PFSK-1 (cell line): ENCODE measurements around the gene APBB1IP.

ENCODE experiments used
- FOXP2 ChIP-seq: optimal IDR thresholded peaks from 2 replicates; pipeline ENCODE3; 2011; ENCODE audit warnings: borderline replicate concordance, control low read depth, inconsistent platforms; ENCODE audit not compliant: insufficient read depth; ENCODE audit errors: extremely low read length, extremely low read depth
- POLR2AphosphoS5 ChIP-seq: IDR thresholded peaks from 2 replicates; pipeline ENCODE4 v1.6.1; 2012; ENCODE audit warnings: low read depth, mild to moderate bottlenecking, control low read depth, low read length, moderate library complexity
- REST ChIP-seq, 2 experiments: IDR thresholded peaks; 2 replicates each; pipeline versions ENCODE4 v1.6.1 to v1.8.0; 2011 to 2012; ENCODE audit warnings: low read depth in 2 of 2, low read length in 2 of 2, control low read depth in 1 of 2, inconsistent platforms in 1 of 2, mild to moderate bottlenecking in 1 of 2, moderate library complexity in 1 of 2; ENCODE audit not compliant: insufficient read depth in 1 of 2
- SIN3A ChIP-seq: IDR thresholded peaks from 2 replicates; pipeline ENCODE4 v1.6.1; 2012; ENCODE audit warnings: mild to moderate bottlenecking, low read length, moderate library complexity, borderline replicate concordance; ENCODE audit not compliant: insufficient read depth
- TAF1 ChIP-seq: IDR thresholded peaks from 2 replicates; pipeline ENCODE4 v1.6.1; 2012; ENCODE audit warnings: low read length, control low read depth, borderline replicate concordance; ENCODE audit not compliant: insufficient read depth

Gene APBB1IP

GRCh38 chr10:26520575-26520974 lies 82.4 kb downstream of the APBB1IP start:
- no peak for TF ChIP-seq SIN3A
- TF ChIP-seq REST (IDR thresholded peaks at IDR 0.05; ENCODE audit: insufficient read depth in 1 of 2, low read depth in 2 of 2, low read length in 2 of 2): no peak
- no peak for TF ChIP-seq POLR2AphosphoS5

GRCh38 chr10:26524161-26524896 lies 86.2 kb downstream of the APBB1IP start:
- TF ChIP-seq TAF1 (no peak), REST (IDR thresholded peaks at IDR 0.05; ENCODE audit: insufficient read depth in 1 of 2, low read depth in 2 of 2, low read length in 2 of 2) (no peak), SIN3A (no peak), FOXP2 (no peak), POLR2AphosphoS5 (no peak)

- TF ChIP-seq TAF1: no peak
- no peak for TF ChIP-seq SIN3A
- no peak for TF ChIP-seq POLR2AphosphoS5
- no peak for TF ChIP-seq FOXP2
- no peak for TF ChIP-seq REST (IDR thresholded peaks at IDR 0.05; ENCODE audit: insufficient read depth in 1 of 2, low read depth in 2 of 2, low read length in 2 of 2)
Observed at GRCh38 chr10:26525586-26525985, 87.4 kb downstream of the APBB1IP start.

- TF ChIP-seq TAF1: no peak
- no peak for TF ChIP-seq REST (IDR thresholded peaks at IDR 0.05; ENCODE audit: insufficient read depth in 1 of 2, low read depth in 2 of 2, low read length in 2 of 2)
- no peak for TF ChIP-seq FOXP2
- no peak for TF ChIP-seq POLR2AphosphoS5
- no peak for TF ChIP-seq SIN3A
Observed at GRCh38 chr10:26527018-26527417, 88.9 kb downstream of the APBB1IP start.

GRCh38 chr10:26528048-26528447 lies 89.9 kb downstream of the APBB1IP start:
- TF ChIP-seq SIN3A (no peak), TAF1 (no peak), FOXP2 (no peak)
